ENCODE data around the gene DUSP22. TPM values are rescaled to one million over a fixed set of nuclear protein-coding genes. Genes with fewer than 3 reads are reported as not detected.

Gene DUSP22
- total RNA-seq, 1 donor from 2014 or later = 34.9 TPM

- Mint-ChIP-seq H3K27me3 (ENCODE audit: low read depth, unreplicated experiment) (peaks cover 79% of the 10 kb centered on the region), H3K9me3 (ENCODE audit: unreplicated experiment) (no peaks in the 10 kb centered on the region), H3K4me3 (ENCODE audit: unreplicated experiment) (peak overlapping the region; percentile 40), H3K4me1 (ENCODE audit: low read depth, unreplicated experiment) (peaks cover 2% of the 10 kb centered on the region), H3K36me3 (ENCODE audit: low read depth, unreplicated experiment) (no peaks in the 10 kb centered on the region), H3K27ac (ENCODE audit: unreplicated experiment) (no peak overlapping the region)
- Histone ChIP-seq H3K79me2 (ENCODE audit: insufficient read depth, low read length) (no peaks in the 10 kb centered on the region), H3K27me3 (ENCODE audit: insufficient read depth, low read length) (peaks cover 72% of the 10 kb centered on the region), H2AFZ (ENCODE audit: low read depth, low read length) (peak overlapping the region; percentile 10), H3K36me3 (ENCODE audit: insufficient read depth, low read length) (no peaks in the 10 kb centered on the region), H3K4me1 (ENCODE audit: insufficient read depth, low read length) (no peaks in the 10 kb centered on the region), H3K4me2 (ENCODE audit: low read length) (peak overlapping the region; percentile 50), H3K4me3 (ENCODE audit: insufficient read depth, low read depth, low read length) (no peak overlapping the region), H4K20me1 (ENCODE audit: insufficient read depth, low read length) (no peaks in the 10 kb centered on the region), H3K9me3 (ENCODE audit: insufficient read depth, low read depth, low read length) (no peaks in the 10 kb centered on the region), H3K27ac (ENCODE audit: low read depth, low read length) (no peak overlapping the region), H3K9ac (ENCODE audit: low read length) (no peak overlapping the region)
- peak; percentile 34 for TF ChIP-seq EZH2 (IDR thresholded peaks at IDR 0.05; ENCODE audit: insufficient read depth, low read length)
- TF ChIP-seq, protein P1, sequence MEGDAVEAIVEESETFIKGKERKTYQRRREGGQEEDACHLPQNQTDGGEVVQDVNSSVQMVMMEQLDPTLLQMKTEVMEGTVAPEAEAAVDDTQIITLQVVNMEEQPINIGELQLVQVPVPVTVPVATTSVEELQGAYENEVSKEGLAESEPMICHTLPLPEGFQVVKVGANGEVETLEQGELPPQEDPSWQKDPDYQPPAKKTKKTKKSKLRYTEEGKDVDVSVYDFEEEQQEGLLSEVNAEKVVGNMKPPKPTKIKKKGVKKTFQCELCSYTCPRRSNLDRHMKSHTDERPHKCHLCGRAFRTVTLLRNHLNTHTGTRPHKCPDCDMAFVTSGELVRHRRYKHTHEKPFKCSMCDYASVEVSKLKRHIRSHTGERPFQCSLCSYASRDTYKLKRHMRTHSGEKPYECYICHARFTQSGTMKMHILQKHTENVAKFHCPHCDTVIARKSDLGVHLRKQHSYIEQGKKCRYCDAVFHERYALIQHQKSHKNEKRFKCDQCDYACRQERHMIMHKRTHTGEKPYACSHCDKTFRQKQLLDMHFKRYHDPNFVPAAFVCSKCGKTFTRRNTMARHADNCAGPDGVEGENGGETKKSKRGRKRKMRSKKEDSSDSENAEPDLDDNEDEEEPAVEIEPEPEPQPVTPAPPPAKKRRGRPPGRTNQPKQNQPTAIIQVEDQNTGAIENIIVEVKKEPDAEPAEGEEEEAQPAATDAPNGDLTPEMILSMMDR (IDR thresholded peaks at IDR 0.05; ENCODE audit: insufficient read depth, low read depth, low read length) = no peak
- DNase-seq (ENCODE audit: low read depth) = no peak
- FAIRE-seq = no peak
Measured at GRCh38 chr6:392441-393390, 100.4 kb downstream of the DUSP22 start.

DNA sequence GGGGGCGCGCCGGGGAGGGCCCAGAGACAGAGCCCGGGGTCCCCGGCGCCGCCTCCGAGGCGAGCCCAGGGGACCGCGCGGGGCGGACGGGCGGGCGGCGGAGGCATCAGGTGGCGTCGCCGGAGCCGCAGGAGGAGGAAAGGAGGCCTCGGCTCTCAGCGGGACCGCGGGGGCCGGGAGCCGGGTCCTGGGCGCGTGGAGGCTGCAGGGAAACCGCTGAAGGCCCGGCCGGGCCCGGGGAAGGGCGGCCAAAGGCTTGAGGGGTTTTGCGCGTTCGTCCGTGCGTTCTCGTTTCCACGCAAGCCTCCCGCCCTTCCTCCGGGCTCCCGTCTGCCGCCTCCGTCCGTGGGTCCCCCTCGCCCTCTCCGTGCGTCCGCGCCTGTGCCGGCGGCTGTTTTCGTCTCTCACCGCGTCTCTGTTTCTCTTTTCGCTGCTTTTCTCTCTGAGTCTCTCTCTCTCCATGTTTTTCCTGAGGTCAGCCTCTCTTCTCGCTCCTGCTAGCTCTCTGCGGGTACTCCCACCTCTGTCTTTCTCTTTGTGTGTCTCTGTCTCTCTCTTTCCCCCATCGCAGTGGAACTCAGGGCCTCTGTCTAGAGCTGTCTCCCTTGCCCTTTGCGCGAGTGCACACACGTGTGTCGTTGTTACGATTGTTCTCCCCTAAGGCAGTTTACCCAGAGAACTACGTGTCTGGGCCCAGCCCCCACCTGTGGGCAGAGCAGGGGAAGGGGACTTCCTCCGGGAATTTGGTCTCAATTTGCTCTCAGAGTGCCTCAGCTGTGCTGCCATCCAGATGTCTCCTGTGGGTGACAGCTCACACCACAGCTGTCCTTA is 101.3 kb downstream of the DUSP22 start:
- Mint-ChIP-seq H3K4me1 (ENCODE audit: low read depth, unreplicated experiment) (peaks cover 2% of the 10 kb centered on the region), H3K27me3 (ENCODE audit: low read depth, unreplicated experiment) (peaks cover 79% of the 10 kb centered on the region), H3K27ac (ENCODE audit: unreplicated experiment) (peak overlapping the region; percentile 41), H3K36me3 (ENCODE audit: low read depth, unreplicated experiment) (no peaks in the 10 kb centered on the region), H3K9me3 (ENCODE audit: unreplicated experiment) (no peaks in the 10 kb centered on the region), H3K4me3 (ENCODE audit: unreplicated experiment) (peak overlapping the region; percentile 81)
- peak overlapping the region; percentile 50 for H3K4me2 ChIP-seq (ENCODE audit: low read length)
- H2AFZ ChIP-seq (ENCODE audit: low read depth, low read length) = no peak overlapping the region
- H3K79me2 ChIP-seq (ENCODE audit: insufficient read depth, low read length) = no peaks in the 10 kb centered on the region
- no peaks in the 10 kb centered on the region for H4K20me1 ChIP-seq (ENCODE audit: insufficient read depth, low read length)
- no peak for FAIRE-seq
- H3K4me1 ChIP-seq (ENCODE audit: insufficient read depth, low read length) = no peaks in the 10 kb centered on the region
- no peak overlapping the region for H3K9ac ChIP-seq (ENCODE audit: low read length)
- no peak overlapping the region for H3K27ac ChIP-seq (ENCODE audit: low read depth, low read length)
- no peaks in the 10 kb centered on the region for H3K9me3 ChIP-seq (ENCODE audit: insufficient read depth, low read depth, low read length)
- TF ChIP-seq, protein P1 (IDR thresholded peaks at IDR 0.05; ENCODE audit: insufficient read depth, low read depth, low read length) = no peak
- peak; percentile 65 for TF ChIP-seq EZH2 (IDR thresholded peaks at IDR 0.05; ENCODE audit: insufficient read depth, low read length)
- no peak overlapping the region for H3K4me3 ChIP-seq (ENCODE audit: insufficient read depth, low read depth, low read length)
- peaks cover 64% of the 10 kb centered on the region for H3K27me3 ChIP-seq (ENCODE audit: insufficient read depth, low read length)
- DNase-seq (ENCODE audit: low read depth) = no peak
- no peaks in the 10 kb centered on the region for H3K36me3 ChIP-seq (ENCODE audit: insufficient read depth, low read length)
